ENCODE data around the gene PDX1.
"Not testable (repeated sequence)": the region's sequence is repeated elsewhere in the genome, so short reads cannot be mapped to it uniquely, and the experiment has no call there.

Gene PDX1

GRCh38 chr13:27956576-27957300 is 36.9 kb downstream of the PDX1 start:
- no peak for DNase-seq

- no peak for DNase-seq
Measured at GRCh38 chr13:27959976-27960361, 40.2 kb downstream of the PDX1 start.

GRCh38 chr13:27960362-27961226 is 40.8 kb downstream of the PDX1 start:
- DNase-seq = peak; percentile 68 to 82

- DNase-seq = no peak
Measured at GRCh38 chr13:27961227-27962085, 41.7 kb downstream of the PDX1 start.

- no peak for DNase-seq
Measured at GRCh38 chr13:27962128-27962841, 42.5 kb downstream of the PDX1 start.

GRCh38 chr13:27962982-27963381 is 43.2 kb downstream of the PDX1 start:
- DNase-seq = no peak

GRCh38 chr13:27963491-27963890 is 43.7 kb downstream of the PDX1 start:
- DNase-seq = no peak

- DNase-seq = not testable (repeated sequence)
Measured at GRCh38 chr13:27964206-27964605, 44.4 kb downstream of the PDX1 start.

- DNase-seq = no peak
Measured at GRCh38 chr13:27964741-27965323, 45.0 kb downstream of the PDX1 start.

GRCh38 chr13:27965343-27965739 is 45.5 kb downstream of the PDX1 start:
- no peak for DNase-seq

GRCh38 chr13:27965740-27966640 is 46.2 kb downstream of the PDX1 start:
- no peak for DNase-seq

- no peak for DNase-seq
Measured at GRCh38 chr13:27966641-27967202, 46.9 kb downstream of the PDX1 start.

- no peak for DNase-seq
Measured at GRCh38 chr13:27967203-27967735, 47.5 kb downstream of the PDX1 start.

GRCh38 chr13:27967736-27968315 is 48.0 kb downstream of the PDX1 start:
- DNase-seq = peak in 1 of 2 experiments; percentile 46

- peak in 1 of 2 experiments; percentile 51 for DNase-seq
Measured at GRCh38 chr13:27968316-27969081, 48.7 kb downstream of the PDX1 start.

- peak in 1 of 2 experiments; percentile 53 for DNase-seq
Measured at GRCh38 chr13:27969082-27969865, 49.5 kb downstream of the PDX1 start, which contains the start of gene CDX2. Gene CDX2, minus strand, starts transcription at chr13:27969315. Its CDS starts 309 bp downstream, at chr13:27969006.

- no peak for DNase-seq
Measured at GRCh38 chr13:27969866-27970229, 50.0 kb downstream of the PDX1 start.
